HepG2 (cell line): ENCODE measurements around the gene PREP. TPM values are rescaled to one million over a fixed set of nuclear protein-coding genes. Genes with fewer than 3 reads are reported as not detected.
A peak's percentile ranks its signal among the peaks of the same experiment; 100 is the strongest.

Experiments used
- ATAC-seq: fragments of 200-7000 bp; cut with Tn5 transposase; 3 replicates; pipeline ENCODE4 v1.9.1; 2020; ENCODE audit warnings: mild to moderate bottlenecking, moderate library complexity
- BruUV-seq: library from RNA; stranded (reverse); fragments of 400-500 nt; replicated peaks from 2 replicates; lab custom pipeline; 2021; lab: Mats Ljungman, UMichigan
- CTCF ChIA-PET: fragments of 300-600 bp; formaldehyde crosslinking; extraction: SDS; loops from one replicate; lab custom pipeline; 2021; ENCODE audit warnings: low total read pairs, inconsistent platforms, low intra/inter-chr PET ratio; lab: Yijun Ruan, JAX
- POLR2A ChIA-PET: fragments of 350-600 bp; sonication (Branson Sonifier 250); formaldehyde crosslinking; loops from one replicate; lab custom pipeline; 2020; ENCODE audit warnings: antibody characterized with exemption, inconsistent platforms; lab: Yijun Ruan, JAX
- DNase-seq: peaks from one replicate; pipeline ENCODE4 v3.0.0-alpha.2; 2015; ENCODE audit warnings: low spot score
- FAIRE-seq: peaks from 3 replicates; lab custom pipeline; 2011; peaks lifted over from hg19 to GRCh38; lab: Jason Lieb, UNC
- H2AFZ ChIP-seq: one replicate; pipeline ENCODE4 v1.6.1; 2011; ENCODE audit warnings: low read length, inconsistent platforms
- H3K27ac ChIP-seq: fragments of 300-600 bp; 3 replicates; pipeline ENCODE4 v1.8.0; 2011; ENCODE audit warnings: mixed run types, mild to moderate bottlenecking, mixed read lengths, low read length, inconsistent platforms; ENCODE audit not compliant: insufficient read depth; ENCODE audit errors: extremely low read length
- H3K27me3 ChIP-seq, 2 experiments: fragments of 200-600 bp in 1 of 2; 2 replicates in 1 of 2; 3 replicates in 1 of 2; pipeline versions ENCODE4 v1.6.0 to v1.8.0; 2011; ENCODE audit warnings: low read length in 2 of 2, mild to moderate bottlenecking in 2 of 2, moderate library complexity in 2 of 2, inconsistent platforms in 1 of 2; ENCODE audit not compliant: insufficient read depth in 2 of 2, control insufficient read depth in 1 of 2
- H3K36me3 ChIP-seq, 2 experiments: fragments of 200-600 bp in 1 of 2; replicated peaks in 1 of 2; 2 replicates in 1 of 2; 3 replicates in 1 of 2; pipeline versions ENCODE4 v1.5.1 to v1.8.0; 2011; ENCODE audit warnings: low read length in 2 of 2, inconsistent platforms in 1 of 2; ENCODE audit not compliant: insufficient read depth in 2 of 2, control insufficient read depth in 1 of 2
- H3K4me1 ChIP-seq: 2 replicates; pipeline ENCODE4 v1.5.1; 2012; ENCODE audit warnings: low read length, inconsistent platforms; ENCODE audit not compliant: insufficient read depth
- H3K4me2 ChIP-seq: 2 replicates; pipeline ENCODE4 v1.6.0; 2011; ENCODE audit warnings: low read depth, low read length, inconsistent platforms
- H3K4me3 ChIP-seq, 3 experiments: fragments of 200-600 bp in 1 of 3; sonication (generic), shearing (Covaris generic) in 1 of 3; replicated peaks in 1 of 3; 2 replicates each; pipeline ENCODE4 v1.5.1; 2011 to 2016; ENCODE audit warnings: low read length in 3 of 3, inconsistent platforms in 2 of 3, low read depth in 2 of 3, mild to moderate bottlenecking in 2 of 3, control low read depth in 1 of 3, mixed read lengths in 1 of 3; ENCODE audit not compliant: insufficient read depth in 1 of 3
- H3K79me2 ChIP-seq: one replicate; pipeline ENCODE4 v1.6.1; 2011; ENCODE audit warnings: low read length, inconsistent platforms; ENCODE audit not compliant: insufficient read depth
- H3K9ac ChIP-seq: 2 replicates; pipeline ENCODE4 v1.6.0; 2011; ENCODE audit warnings: mild to moderate bottlenecking, low read depth, low read length, inconsistent platforms; ENCODE audit not compliant: insufficient read depth
- H3K9me3 ChIP-seq: 2 replicates; pipeline ENCODE4 v1.5.1; 2012; ENCODE audit warnings: mild to moderate bottlenecking, low read length
- H4K20me1 ChIP-seq: 2 replicates; pipeline ENCODE4 v1.6.0; 2011; ENCODE audit warnings: inconsistent platforms, mild to moderate bottlenecking, low read length, moderate library complexity; ENCODE audit not compliant: insufficient read depth
- CEBPB ChIP-seq: IDR thresholded peaks from 2 replicates; pipeline ENCODE4 v1.6.1; 2011; ENCODE audit warnings: low read depth, low read length, improper control_type of control experiment, borderline replicate concordance
- IKZF1 ChIP-seq: fragments of 450-650 bp; IDR thresholded peaks from 2 replicates; pipeline ENCODE4 v1.7.1; 2016
- MTF1 ChIP-seq: sonication (generic); formaldehyde crosslinking; IDR thresholded peaks from 2 replicates; pipeline ENCODE4 v1.5.0; 2020; ENCODE audit warnings: missing genetic modification reagents
- PHF21A ChIP-seq: sonication (generic); formaldehyde crosslinking; IDR thresholded peaks from 2 replicates; pipeline ENCODE4 v1.5.0; 2020; ENCODE audit warnings: mild to moderate bottlenecking, missing genetic modification reagents
- SSRP1 ChIP-seq: IDR thresholded peaks from 2 replicates; pipeline ENCODE4 v1.6.1; 2016; ENCODE audit warnings: control low read depth
- ZBTB8A ChIP-seq: sonication (generic); formaldehyde crosslinking; IDR thresholded peaks from 2 replicates; pipeline ENCODE4 v1.4.0; 2020; ENCODE audit warnings: mild to moderate bottlenecking, low read depth, missing genetic modification reagents, borderline replicate concordance
- ZNF772 ChIP-seq: sonication (generic); formaldehyde crosslinking; IDR thresholded peaks from 2 replicates; pipeline ENCODE4 v1.5.0; 2020; ENCODE audit warnings: mild to moderate bottlenecking, missing genetic modification reagents
- WGBS: methylation state at CpG from one replicate; pipeline ENCODE4 v1.1.6; 2017; ENCODE audit warnings: low lambda C conversion rate; 5-methylcytosine and 5-hydroxymethylcytosine counted together
- in situ Hi-C: cut with HindIII; loops from 2 replicates; pipeline ENCODE4 v1.10.0; 2017; ENCODE audit warnings: low pct_unique_long_range_greater_than_20kb; ENCODE audit not compliant: extremely low pct_ligation_motif_present
- intact Hi-C: fragments of 100-400 bp; cut with micrococcal nuclease; formaldehyde crosslinking; loops from one replicate; pipeline ENCODE4 v1.10.0; 2022; ENCODE audit not compliant: unreplicated experiment
- polyA plus RNA-seq, 8 experiments: library from polyadenylated mRNA; depleted of rRNA in 3 of 8; stranded (reverse) in 7 of 8; unstranded in 1 of 8; fragments of >200 nt; fragmentation: Illumina TruSeq in 4 of 8; extraction: Trizol in 4 of 8; gene quantifications; 2 replicates each; pipeline versions ENCODE4 v1.2.1 to v1.2.3, GENCODE V29; 2011 to 2016; ENCODE audit warnings: low read depth in 4 of 8, missing spikeins in 1 of 8, mixed read lengths in 1 of 8; ENCODE audit not compliant: insufficient read depth in 1 of 8
- total RNA-seq, 5 experiments: library from RNA; depleted of rRNA; stranded (reverse); fragments of >200 nt; fragmentation: Illumina TruSeq; extraction: Trizol; gene quantifications; 2 replicates each; pipeline ENCODE4 v1.2.3, GENCODE V29; 2016; ENCODE audit warnings: low read depth in 1 of 5
- TF ChIP-seq, protein P1 (sequence below): sonication (generic); formaldehyde crosslinking; IDR thresholded peaks from 2 replicates; pipeline ENCODE4 v1.5.0; 2020; ENCODE audit warnings: missing genetic modification reagents, mild to moderate bottlenecking, borderline replicate concordance
- TF ChIP-seq, protein P2 (sequence below): sonication (generic); formaldehyde crosslinking; IDR thresholded peaks from 2 replicates; pipeline ENCODE4 v1.5.0; 2020; ENCODE audit warnings: mild to moderate bottlenecking, low read depth, missing genetic modification reagents, borderline replicate concordance

Gene PREP
- total and polyA plus RNA-seq, 2 of the 13 experiments (the other 11 are each of a cell fraction or from before 2014, with no cell fraction given): 12.6 to 15.9 TPM

DNA sequence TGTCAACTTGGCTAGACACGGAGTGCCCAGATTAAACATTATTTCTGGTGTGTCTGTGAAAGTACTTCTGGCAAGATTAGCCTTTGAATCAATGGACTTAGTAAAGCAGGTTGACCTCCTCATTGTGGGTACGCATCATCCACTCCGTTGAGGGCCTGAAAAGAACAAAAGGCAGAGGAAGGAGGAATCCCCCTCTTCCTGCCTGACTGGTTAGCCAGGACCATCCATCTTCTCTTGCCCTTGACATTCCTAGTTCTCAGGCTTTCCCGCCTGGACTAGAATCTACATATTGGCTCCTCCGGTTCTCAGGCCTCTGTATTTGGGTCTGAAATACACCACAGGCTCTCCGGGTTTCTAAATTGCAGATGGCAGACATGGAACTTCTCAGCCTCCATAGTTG is 149.1 kb downstream of the PREP start:
- in situ Hi-C loops: no loop called here
- DNase-seq (no peak), ATAC-seq (no peak), FAIRE-seq (no peak)
- Histone ChIP-seq H3K36me3 (no peaks in the 10 kb centered on the region), H3K9me3 (no peaks in the 10 kb centered on the region), H3K4me2 (no peak overlapping the region), H3K79me2 (no peaks in the 10 kb centered on the region), H3K4me3 (no peak overlapping the region), H3K9ac (no peak overlapping the region), H4K20me1 (no peaks in the 10 kb centered on the region), H3K4me1 (no peaks in the 10 kb centered on the region), H3K27ac (no peak overlapping the region), H2AFZ (no peak overlapping the region), H3K27me3 (no peaks in the 10 kb centered on the region; a peak in 1 of 5 replicates)
- 78% methylated on average over 6 of the region's 6 CpGs for WGBS
- CTCF ChIA-PET: no interaction called here
- BruUV-seq: no TSS peak
- POLR2A ChIA-PET: no interaction called here
- TF ChIP-seq PHF21A (CRISPR knock-in tag) (no peak), SSRP1 (CRISPR knock-in tag) (no peak), ZNF772 (CRISPR knock-in tag) (no peak), IKZF1 (no peak)
- TF ChIP-seq, protein P1, sequence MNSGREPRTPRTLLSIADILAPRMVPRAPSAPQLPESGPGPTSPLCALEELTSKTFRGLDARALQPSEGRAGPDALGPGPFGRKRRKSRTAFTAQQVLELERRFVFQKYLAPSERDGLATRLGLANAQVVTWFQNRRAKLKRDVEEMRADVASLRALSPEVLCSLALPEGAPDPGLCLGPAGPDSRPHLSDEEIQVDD: no peak
- TF ChIP-seq, protein P2, sequence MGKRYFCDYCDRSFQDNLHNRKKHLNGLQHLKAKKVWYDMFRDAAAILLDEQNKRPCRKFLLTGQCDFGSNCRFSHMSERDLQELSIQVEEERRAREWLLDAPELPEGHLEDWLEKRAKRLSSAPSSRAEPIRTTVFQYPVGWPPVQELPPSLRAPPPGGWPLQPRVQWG (CRISPR knock-in tag): no peak
- intact Hi-C loops: no loop called here

DNA sequence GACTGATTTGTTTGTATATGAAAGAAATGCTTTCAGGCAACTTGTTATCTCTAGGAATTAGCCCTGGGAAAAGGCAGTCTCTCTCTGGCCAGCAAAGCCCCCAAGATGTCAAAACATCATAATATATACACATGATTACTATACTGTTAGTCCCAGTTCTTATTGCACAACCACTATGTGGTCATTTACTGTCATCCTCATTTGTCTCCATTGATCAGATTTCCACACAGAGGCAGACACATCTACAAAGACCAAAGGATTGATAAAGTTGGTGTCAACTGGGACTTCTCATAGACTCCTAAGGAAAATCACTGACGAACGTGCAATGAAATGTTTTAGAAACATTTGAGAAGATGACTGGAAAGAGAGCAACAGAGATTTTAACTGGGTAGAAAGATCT is 151.2 kb downstream of the PREP start:
- no TSS peak for BruUV-seq
- Histone ChIP-seq H3K9ac (no peak overlapping the region), H3K4me2 (no peak overlapping the region), H3K79me2 (no peaks in the 10 kb centered on the region), H3K9me3 (no peaks in the 10 kb centered on the region), H3K4me3 (no peak overlapping the region), H3K27me3 (no peaks in the 10 kb centered on the region), H3K4me1 (no peaks in the 10 kb centered on the region), H2AFZ (no peak overlapping the region), H3K36me3 (no peaks in the 10 kb centered on the region), H3K27ac (no peak overlapping the region), H4K20me1 (no peaks in the 10 kb centered on the region)
- CTCF ChIA-PET: no interaction called here
- FAIRE-seq (no peak), DNase-seq (no peak), ATAC-seq (no peak)
- POLR2A ChIA-PET: no interaction called here
- intact Hi-C loops: no loop called here
- in situ Hi-C loops: no loop called here
- TF ChIP-seq CEBPB: peak; percentile 41; the same call in 1 of the 2 replicates
- TF ChIP-seq ZBTB8A (CRISPR knock-in tag): no peak
- no peak for TF ChIP-seq MTF1 (CRISPR knock-in tag)
- 42% methylated on average over 2 of the region's 2 CpGs for WGBS
